GM10266 (cell line): ENCODE measurements around the gene TRPC4.

Experiments used
- DNase-seq: peaks from one replicate; pipeline ENCODE4 v3.0.0; 2012; ENCODE audit errors: extremely low spot score
- TF ChIP-seq, protein P1 (sequence below): IDR thresholded peaks from 2 replicates; pipeline ENCODE4 v1.5.1; 2012; ENCODE audit warnings: mild to moderate bottlenecking, low read depth; ENCODE audit not compliant: control insufficient read depth, insufficient read depth; ENCODE audit errors: missing control alignments

TRPC4 gene

GRCh38 chr13:37869756-37870488 is at the start of gene TRPC4:
Gene TRPC4 (minus strand): TSS chr13:37869772. CDS start chr13:37783333, 86,439 bp downstream.
- TF ChIP-seq, protein P1, sequence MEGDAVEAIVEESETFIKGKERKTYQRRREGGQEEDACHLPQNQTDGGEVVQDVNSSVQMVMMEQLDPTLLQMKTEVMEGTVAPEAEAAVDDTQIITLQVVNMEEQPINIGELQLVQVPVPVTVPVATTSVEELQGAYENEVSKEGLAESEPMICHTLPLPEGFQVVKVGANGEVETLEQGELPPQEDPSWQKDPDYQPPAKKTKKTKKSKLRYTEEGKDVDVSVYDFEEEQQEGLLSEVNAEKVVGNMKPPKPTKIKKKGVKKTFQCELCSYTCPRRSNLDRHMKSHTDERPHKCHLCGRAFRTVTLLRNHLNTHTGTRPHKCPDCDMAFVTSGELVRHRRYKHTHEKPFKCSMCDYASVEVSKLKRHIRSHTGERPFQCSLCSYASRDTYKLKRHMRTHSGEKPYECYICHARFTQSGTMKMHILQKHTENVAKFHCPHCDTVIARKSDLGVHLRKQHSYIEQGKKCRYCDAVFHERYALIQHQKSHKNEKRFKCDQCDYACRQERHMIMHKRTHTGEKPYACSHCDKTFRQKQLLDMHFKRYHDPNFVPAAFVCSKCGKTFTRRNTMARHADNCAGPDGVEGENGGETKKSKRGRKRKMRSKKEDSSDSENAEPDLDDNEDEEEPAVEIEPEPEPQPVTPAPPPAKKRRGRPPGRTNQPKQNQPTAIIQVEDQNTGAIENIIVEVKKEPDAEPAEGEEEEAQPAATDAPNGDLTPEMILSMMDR = no peak
- DNase-seq = no peak

- DNase-seq = no peak
- TF ChIP-seq, protein P1 = no peak
Observed at GRCh38 chr13:37918751-37919150, 49.2 kb upstream of the TRPC4 start.

- DNase-seq = no peak
Observed at GRCh38 chr13:37918116-37918714, 48.6 kb upstream of the TRPC4 start.

DNA sequence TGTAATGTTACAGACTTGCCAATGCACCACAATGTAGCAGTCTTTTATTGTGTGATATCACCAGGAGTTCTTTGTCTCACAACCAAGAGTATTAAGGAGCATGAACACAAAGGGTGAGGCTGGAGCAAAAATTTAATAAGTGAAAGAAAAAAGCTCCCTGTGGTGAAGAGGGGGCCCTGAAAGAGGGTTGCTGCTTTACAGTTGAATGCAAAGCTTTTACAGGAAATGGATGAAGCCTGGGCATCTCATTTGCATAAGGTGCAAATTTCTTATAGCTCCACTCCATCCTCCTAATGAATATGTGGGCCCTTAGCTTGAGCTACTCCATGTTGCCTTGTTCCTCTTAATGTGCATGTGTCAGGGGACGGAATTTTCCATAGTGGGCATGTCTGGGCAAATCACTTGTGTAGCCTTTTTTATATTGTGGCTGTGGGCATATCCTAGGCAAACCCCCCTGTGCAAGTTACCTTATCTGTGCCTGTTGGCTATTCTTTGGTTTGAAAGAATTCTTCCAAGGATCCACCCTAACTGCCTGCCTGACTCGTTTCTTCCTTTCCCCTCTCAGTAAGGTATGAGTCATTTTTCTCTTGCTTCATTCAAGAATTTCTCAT is 45.3 kb upstream of the TRPC4 start:
- TF ChIP-seq, protein P1 = no peak
- no peak for DNase-seq

More at GRCh38 chr13:37918116-37918714, 48.6 kb upstream of the TRPC4 start:
- TF ChIP-seq, protein P1 = no peak

GRCh38 chr13:37910790-37911189 is 41.2 kb upstream of the TRPC4 start:
- TF ChIP-seq, protein P1 = no peak
- DNase-seq = no peak

GRCh38 chr13:37906880-37907279 is 37.3 kb upstream of the TRPC4 start:
- no peak for DNase-seq
- TF ChIP-seq, protein P1 = no peak

DNA sequence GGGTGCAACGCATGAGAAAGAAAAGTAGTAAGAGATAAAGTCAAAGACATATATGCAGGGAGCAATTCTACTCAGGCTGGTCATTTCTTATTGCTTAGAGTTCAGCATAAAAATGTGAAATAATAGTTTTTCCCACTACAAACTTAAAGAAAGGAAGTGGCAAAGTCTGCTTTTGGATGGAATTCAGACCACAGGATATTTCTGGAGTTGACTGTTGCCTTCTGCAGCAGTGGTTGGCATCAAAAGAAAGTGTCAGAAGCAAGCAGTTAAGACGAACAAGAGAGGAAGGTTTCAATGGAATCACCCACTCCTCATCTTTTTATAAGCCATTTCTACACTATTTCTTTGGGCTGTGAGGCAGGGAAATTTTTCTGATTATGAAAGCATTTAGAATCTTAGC is 36.2 kb upstream of the TRPC4 start:
- DNase-seq = no peak
- TF ChIP-seq, protein P1 = no peak
